ENCODE results near the gene DNAAF8.

The DNAAF8 gene

DNA sequence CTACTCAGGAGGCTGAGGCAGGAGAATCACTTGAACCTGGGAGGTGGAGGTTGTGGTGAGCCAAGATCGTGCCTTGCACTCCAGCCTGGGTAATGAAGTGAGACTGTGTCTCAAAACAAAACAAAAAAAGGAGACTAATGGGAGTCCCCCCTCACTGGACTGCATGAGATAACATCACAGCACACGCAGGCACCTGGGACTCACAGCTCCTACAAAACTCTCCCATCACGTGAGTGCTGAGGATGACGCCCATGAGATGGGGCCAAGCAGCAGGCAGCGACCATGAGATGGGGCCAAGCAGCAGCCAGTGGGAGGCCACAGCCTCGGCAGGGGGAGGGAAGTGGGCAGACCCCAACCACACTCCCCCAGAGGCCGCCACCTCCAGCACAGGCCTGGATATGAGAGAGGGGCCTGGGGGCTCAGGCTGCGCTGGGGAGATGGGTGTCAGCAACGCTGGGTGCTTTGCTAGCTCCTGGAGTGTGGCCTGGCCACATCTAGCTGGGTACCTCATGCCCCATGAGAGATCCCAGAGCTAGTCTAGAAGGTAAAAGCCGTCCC, 15.4 kb downstream of the DNAAF8 start:
- no peak overlapping the region for H3K9ac ChIP-seq (ENCODE audit: low read depth, low read length)
- H3K4me1 ChIP-seq (ENCODE audit: control insufficient read depth, insufficient read depth, low read length), result no peaks in the 10 kb centered on the region
- H3K4me3 ChIP-seq (ENCODE audit: low read depth, low read length), result no peak overlapping the region
- H3K36me3 ChIP-seq (ENCODE audit: control insufficient read depth, insufficient read depth, low read length), result peaks cover 27% of the 10 kb centered on the region
- no peaks in the 10 kb centered on the region for H3K27me3 ChIP-seq (ENCODE audit: control insufficient read depth, insufficient read depth, low read length)
- no peaks in the 10 kb centered on the region for H3K9me3 ChIP-seq (ENCODE audit: control insufficient read depth, insufficient read depth, low read length)

DNA sequence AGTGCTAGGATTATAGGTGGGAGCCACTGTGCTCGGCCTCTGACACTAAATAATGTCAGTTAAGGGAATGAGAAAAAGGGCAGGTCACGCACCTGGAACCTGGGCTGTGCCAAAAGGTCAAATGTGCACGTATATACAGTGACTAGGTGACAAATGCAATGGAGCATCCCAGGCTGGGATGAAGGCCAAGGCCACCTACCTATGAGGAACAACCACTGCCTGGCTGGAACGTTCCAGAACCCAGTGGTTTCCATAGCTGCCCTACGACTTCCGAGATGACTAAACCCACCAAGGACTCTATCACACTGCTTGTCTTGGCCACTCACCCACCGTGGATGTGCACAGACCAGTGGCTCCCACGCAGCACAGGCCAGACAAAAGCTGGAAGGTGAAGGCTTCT, 16.6 kb downstream of the DNAAF8 start:
- Histone ChIP-seq H3K4me3 (ENCODE audit: low read depth, low read length) (no peak overlapping the region), H3K9ac (ENCODE audit: low read depth, low read length) (no peak overlapping the region), H3K36me3 (ENCODE audit: control insufficient read depth, insufficient read depth, low read length) (peaks cover 34% of the 10 kb centered on the region), H3K4me1 (ENCODE audit: control insufficient read depth, insufficient read depth, low read length) (no peaks in the 10 kb centered on the region), H3K9me3 (ENCODE audit: control insufficient read depth, insufficient read depth, low read length) (no peaks in the 10 kb centered on the region), H3K27me3 (ENCODE audit: control insufficient read depth, insufficient read depth, low read length) (no peaks in the 10 kb centered on the region)

DNA sequence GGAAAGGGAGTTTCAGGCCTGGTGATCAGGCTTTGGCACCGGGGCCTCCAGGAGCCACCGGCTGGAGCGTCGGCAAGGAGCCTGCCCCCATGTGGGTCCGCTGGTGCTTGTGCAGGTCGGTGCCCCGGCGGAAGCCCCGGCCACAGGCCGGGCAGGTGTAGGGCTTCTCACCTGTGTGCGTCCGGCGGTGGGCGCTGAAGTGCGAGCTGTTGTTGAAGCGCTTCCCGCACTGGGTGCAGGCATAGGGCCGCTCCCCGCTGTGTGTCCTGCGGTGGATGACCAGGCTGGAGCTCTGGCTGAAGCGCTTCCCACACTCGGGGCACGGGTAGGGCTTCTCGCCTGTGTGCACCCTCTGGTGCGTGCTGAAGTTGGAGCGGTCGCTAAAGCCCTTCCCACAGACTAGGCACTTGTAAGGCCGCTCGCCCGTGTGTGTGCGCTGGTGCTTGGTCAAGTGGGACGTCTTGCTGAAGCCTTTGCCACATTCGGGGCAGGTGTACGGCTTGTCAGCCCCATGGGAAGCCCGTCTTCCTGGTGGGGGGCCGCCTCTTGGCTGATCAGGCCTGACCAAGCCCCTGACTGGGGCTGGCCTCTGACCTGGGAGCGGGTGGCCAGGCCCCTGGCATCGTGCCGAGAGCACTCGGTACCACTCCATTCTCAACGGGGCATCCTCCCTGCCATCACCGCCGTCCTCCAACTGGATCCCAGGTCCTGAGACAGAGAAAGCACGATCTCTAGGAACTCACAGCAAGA, 18.2 kb downstream of the DNAAF8 start:
- no peaks in the 10 kb centered on the region for H3K9me3 ChIP-seq (ENCODE audit: control insufficient read depth, insufficient read depth, low read length)
- H3K4me3 ChIP-seq (ENCODE audit: low read depth, low read length), result no peak overlapping the region
- peaks cover 36% of the 10 kb centered on the region for H3K36me3 ChIP-seq (ENCODE audit: control insufficient read depth, insufficient read depth, low read length)
- H3K27me3 ChIP-seq (ENCODE audit: control insufficient read depth, insufficient read depth, low read length), result no peaks in the 10 kb centered on the region
- no peak overlapping the region for H3K9ac ChIP-seq (ENCODE audit: low read depth, low read length)
- no peaks in the 10 kb centered on the region for H3K4me1 ChIP-seq (ENCODE audit: control insufficient read depth, insufficient read depth, low read length)

DNA sequence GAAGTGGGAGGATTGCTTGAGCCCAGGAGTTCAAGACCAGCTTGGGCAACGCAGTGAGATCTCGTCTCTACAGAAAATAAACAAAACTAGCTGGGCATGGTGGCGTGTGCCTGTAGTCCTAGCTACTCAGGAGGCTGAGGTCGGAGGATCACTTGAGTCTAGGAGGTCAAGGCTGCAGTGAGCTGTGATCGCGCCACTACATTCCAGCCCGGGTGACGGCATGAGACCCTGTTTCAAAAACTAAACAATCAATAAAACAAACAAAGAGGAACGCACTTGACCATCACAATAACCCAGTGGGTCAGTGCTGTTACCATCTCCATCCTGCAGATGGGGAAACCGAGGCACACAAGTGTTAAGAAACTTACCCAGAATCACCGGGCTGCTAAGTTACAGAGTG, 18.9 kb downstream of the DNAAF8 start:
- Histone ChIP-seq H3K4me3 (ENCODE audit: low read depth, low read length) (no peak overlapping the region), H3K9ac (ENCODE audit: low read depth, low read length) (no peak overlapping the region), H3K36me3 (ENCODE audit: control insufficient read depth, insufficient read depth, low read length) (peaks cover 36% of the 10 kb centered on the region), H3K27me3 (ENCODE audit: control insufficient read depth, insufficient read depth, low read length) (no peaks in the 10 kb centered on the region), H3K9me3 (ENCODE audit: control insufficient read depth, insufficient read depth, low read length) (no peaks in the 10 kb centered on the region), H3K4me1 (ENCODE audit: control insufficient read depth, insufficient read depth, low read length) (no peaks in the 10 kb centered on the region)

DNA sequence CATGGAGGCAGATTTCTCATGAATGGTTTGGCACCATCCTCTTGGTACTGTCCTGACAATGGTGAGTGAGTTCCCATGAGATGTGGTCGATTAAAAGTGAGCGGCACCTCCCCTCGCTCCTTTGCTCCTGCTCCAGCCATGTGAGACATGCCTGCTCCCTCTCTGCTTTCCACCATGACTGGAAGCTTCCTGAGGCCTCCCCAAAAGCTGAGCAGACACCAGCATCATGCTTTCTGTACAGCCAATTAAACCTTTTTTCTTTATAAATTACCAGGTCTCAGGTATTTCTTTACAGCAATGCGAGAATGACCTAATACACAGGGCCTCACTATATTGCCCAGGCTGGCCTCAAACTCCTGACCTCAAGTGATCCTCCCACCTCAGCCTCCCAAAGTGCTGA, 20.5 kb downstream of the DNAAF8 start:
- Histone ChIP-seq H3K36me3 (ENCODE audit: control insufficient read depth, insufficient read depth, low read length) (peaks cover 39% of the 10 kb centered on the region), H3K9me3 (ENCODE audit: control insufficient read depth, insufficient read depth, low read length) (no peaks in the 10 kb centered on the region), H3K27me3 (ENCODE audit: control insufficient read depth, insufficient read depth, low read length) (no peaks in the 10 kb centered on the region), H3K4me3 (ENCODE audit: low read depth, low read length) (no peak overlapping the region), H3K4me1 (ENCODE audit: control insufficient read depth, insufficient read depth, low read length) (no peaks in the 10 kb centered on the region), H3K9ac (ENCODE audit: low read depth, low read length) (no peak overlapping the region)

DNA sequence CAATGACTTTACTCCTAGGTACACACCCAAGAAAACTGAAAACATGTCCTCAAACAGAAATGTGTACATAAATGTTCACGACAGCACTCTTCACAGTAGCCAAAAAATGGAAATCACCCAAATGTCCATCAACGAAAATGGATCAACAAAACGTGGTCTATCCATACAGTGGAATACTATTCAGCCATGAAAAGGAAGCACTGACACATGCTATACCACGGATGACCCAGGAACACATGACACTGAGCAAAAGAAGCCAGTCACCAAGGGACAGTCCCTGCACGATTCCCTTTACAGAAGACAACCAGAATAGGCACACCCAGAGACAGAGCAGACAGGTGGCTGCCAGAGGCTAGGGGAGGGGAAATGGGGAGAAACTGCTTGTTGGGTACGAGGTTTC, 21.4 kb downstream of the DNAAF8 start:
- Histone ChIP-seq H3K4me1 (ENCODE audit: control insufficient read depth, insufficient read depth, low read length) (no peaks in the 10 kb centered on the region), H3K27me3 (ENCODE audit: control insufficient read depth, insufficient read depth, low read length) (no peaks in the 10 kb centered on the region), H3K9me3 (ENCODE audit: control insufficient read depth, insufficient read depth, low read length) (no peaks in the 10 kb centered on the region), H3K4me3 (ENCODE audit: low read depth, low read length) (no peak overlapping the region), H3K9ac (ENCODE audit: low read depth, low read length) (no peak overlapping the region), H3K36me3 (ENCODE audit: control insufficient read depth, insufficient read depth, low read length) (peaks cover 46% of the 10 kb centered on the region)

DNA sequence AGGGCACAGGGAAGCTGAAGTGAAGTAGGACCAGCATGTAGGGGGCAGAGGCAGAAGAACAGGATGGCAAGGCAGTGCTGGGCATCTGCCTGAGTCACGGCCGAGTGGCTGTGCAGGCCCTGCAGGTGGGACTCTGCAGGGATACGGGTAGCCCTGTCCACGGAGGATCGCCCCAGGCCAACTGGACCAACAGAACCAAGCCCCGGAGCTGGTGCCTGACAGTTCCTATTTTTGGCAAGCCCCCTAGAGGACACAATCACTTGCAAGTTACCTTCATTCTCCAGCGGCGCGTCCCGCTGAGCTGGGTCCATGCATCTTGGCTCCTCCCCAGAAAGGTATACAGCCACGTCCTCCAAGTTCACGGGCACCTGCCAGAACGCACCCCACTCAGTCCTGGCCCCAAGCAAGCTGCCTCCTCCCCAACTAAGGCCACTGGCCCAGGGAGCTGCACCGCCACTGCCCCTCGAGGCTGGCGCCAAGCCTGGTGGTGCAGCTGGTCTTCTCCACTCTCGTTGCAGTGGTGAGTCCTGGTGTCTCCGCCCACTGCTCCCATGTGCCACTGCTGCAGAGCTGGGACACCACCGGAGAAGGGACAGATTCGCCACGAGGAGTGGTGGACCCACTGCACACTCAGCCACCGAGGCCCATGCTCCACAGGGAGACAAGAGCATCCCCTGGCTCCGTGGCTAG, 26.0 kb downstream of the DNAAF8 start:
- no peak overlapping the region for H3K9ac ChIP-seq (ENCODE audit: low read depth, low read length)
- H3K4me1 ChIP-seq (ENCODE audit: control insufficient read depth, insufficient read depth, low read length), result no peaks in the 10 kb centered on the region
- H3K27me3 ChIP-seq (ENCODE audit: control insufficient read depth, insufficient read depth, low read length), result no peaks in the 10 kb centered on the region
- peaks cover 42% of the 10 kb centered on the region for H3K36me3 ChIP-seq (ENCODE audit: control insufficient read depth, insufficient read depth, low read length)
- H3K9me3 ChIP-seq (ENCODE audit: control insufficient read depth, insufficient read depth, low read length), result no peaks in the 10 kb centered on the region
- H3K4me3 ChIP-seq (ENCODE audit: low read depth, low read length), result no peak overlapping the region

DNA sequence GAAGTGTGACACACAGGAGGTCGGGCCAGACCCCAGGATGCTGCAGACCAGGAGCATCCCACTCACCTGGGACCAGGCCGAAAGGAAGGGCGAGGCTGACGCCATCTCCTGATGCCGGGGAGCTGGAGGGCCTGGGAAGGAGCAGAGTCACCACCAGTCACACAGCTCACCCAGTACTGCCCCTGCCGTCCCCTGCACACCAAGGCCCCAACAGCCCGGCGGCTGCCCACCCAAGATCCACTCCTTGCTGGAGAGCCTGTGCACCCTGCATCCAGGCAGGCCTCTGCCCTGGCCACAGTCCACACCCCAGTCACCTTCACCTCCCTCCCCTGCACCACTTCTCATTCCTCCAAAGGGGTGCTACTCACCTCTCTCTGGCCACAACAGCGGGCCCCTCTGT, 27.9 kb downstream of the DNAAF8 start:
- Histone ChIP-seq H3K9ac (ENCODE audit: low read depth, low read length) (no peak overlapping the region), H3K4me1 (ENCODE audit: control insufficient read depth, insufficient read depth, low read length) (no peaks in the 10 kb centered on the region), H3K36me3 (ENCODE audit: control insufficient read depth, insufficient read depth, low read length) (peaks cover 38% of the 10 kb centered on the region), H3K27me3 (ENCODE audit: control insufficient read depth, insufficient read depth, low read length) (no peaks in the 10 kb centered on the region), H3K9me3 (ENCODE audit: control insufficient read depth, insufficient read depth, low read length) (no peaks in the 10 kb centered on the region), H3K4me3 (ENCODE audit: low read depth, low read length) (no peak overlapping the region)

DNA sequence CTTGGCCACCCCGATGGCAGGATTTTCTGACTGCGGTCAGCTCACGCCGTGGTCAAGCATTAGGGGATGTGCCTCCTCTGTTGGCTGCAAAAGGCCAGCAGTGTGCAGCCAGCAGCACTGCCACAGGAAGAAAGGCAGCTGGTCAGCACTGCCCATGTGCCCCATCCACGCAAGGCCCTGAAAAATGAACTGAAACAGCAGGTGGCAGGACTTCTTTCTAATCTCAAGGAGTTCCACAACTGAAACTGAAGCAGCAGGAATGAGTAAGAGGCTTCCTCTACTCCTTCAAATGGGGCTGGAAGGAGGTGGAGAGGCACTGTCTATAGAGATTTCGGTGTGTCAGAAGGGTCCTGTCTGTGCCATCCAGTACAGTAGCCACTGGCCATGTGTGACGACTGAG, 29.5 kb downstream of the DNAAF8 start:
- no peaks in the 10 kb centered on the region for H3K27me3 ChIP-seq (ENCODE audit: control insufficient read depth, insufficient read depth, low read length)
- no peak overlapping the region for H3K4me3 ChIP-seq (ENCODE audit: low read depth, low read length)
- H3K9ac ChIP-seq (ENCODE audit: low read depth, low read length), result no peak overlapping the region
- H3K9me3 ChIP-seq (ENCODE audit: control insufficient read depth, insufficient read depth, low read length), result no peaks in the 10 kb centered on the region
- H3K36me3 ChIP-seq (ENCODE audit: control insufficient read depth, insufficient read depth, low read length), result peaks cover 38% of the 10 kb centered on the region
- H3K4me1 ChIP-seq (ENCODE audit: control insufficient read depth, insufficient read depth, low read length), result no peaks in the 10 kb centered on the region

DNA sequence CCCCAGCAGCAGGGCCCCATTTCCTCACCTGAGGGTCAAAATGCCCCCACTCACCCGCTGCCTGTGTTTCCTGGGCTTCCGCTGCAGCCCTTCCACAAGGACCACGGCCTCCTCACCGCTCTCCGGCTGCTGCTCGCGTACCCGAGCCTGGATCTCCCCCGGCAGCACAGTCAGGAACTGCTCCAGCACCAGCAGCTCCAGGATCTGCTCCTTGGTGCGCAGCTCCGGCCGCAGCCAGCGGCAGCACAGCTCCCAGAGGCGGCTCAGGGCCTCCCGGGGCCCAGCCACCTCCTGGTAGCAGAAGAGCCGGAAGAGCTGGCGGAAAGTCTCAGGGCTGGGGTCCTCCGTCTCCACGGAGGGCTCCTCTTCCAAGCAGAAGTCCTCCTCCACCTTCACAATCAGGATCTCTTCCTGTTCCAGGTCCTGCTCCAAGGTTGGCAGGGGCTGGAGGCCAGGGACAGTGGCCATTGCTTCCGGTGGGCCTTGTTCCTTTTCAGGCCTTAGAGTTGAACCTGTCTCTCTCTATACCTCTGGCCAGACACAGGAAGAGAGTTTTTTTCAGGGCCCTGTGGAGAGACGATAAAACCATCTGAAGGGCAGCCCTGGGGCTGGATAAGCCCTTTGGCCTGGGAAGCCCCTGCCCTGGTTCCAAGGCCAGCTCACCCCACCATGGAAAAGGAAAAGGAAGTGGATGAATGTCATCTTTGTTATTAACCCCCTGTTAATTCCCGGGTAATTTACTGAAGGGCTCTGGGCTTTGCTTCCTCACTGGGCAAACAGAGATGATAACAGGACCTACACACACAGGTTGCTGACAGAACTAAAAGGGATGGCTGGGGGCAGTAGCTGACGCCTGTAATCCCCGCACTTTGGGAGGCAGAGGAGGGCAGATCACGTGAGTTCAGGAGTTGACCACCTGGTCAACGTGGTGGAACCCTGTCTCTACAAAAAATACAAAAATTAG, 31.5 kb downstream of the DNAAF8 start:
- Histone ChIP-seq H3K9ac (ENCODE audit: low read depth, low read length) (peak overlapping the region; percentile 79), H3K9me3 (ENCODE audit: control insufficient read depth, insufficient read depth, low read length) (no peaks in the 10 kb centered on the region), H3K4me1 (ENCODE audit: control insufficient read depth, insufficient read depth, low read length) (peaks cover 2% of the 10 kb centered on the region), H3K27me3 (ENCODE audit: control insufficient read depth, insufficient read depth, low read length) (no peaks in the 10 kb centered on the region), H3K4me3 (ENCODE audit: low read depth, low read length) (peak overlapping the region; percentile 75), H3K36me3 (ENCODE audit: control insufficient read depth, insufficient read depth, low read length) (peaks cover 27% of the 10 kb centered on the region)

DNA sequence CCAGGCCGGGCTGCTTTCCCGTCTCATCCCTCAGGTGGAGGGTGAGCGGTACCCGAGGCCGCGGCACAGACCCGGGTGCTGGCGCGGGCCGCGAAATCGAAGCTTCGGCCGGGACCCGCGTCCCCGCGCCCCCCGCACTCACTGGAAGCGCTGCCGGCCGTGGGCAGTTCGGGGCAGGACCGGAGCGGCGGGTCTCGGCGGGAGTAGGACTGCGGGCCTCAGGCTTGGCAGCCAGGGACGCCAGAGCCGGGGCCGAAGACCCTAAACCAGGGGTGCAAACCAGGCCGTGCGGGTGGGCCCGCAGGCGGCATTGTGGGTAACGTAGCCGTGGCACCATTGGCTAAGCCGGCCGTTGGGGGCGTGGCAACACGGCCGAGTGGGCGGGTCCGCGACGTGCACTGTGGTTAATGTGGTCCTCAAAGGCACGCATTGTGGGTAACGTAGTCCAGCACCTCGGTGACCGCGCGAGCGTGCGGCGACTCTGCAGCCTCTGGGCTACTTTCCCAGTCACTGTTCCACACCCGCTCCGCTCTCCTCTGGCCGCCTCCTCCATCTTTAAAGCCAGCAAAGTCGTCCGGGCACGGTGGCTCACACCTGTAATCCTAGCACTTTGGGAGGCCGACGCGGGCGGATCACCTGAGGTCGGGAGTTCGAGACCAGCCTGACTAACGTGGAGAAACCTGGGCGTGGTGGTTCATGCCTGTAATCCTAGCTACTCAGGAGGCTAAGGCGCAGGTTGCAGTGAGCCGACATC, 32.7 kb downstream of the DNAAF8 start, which contains the start of gene ZNF500:
TSS of gene ZNF500 (minus strand) at position 288 of the 754 bp plus-strand sequence. CDS start 1,184 bp downstream, outside the sequence.
- peaks cover 2% of the 10 kb centered on the region for H3K4me1 ChIP-seq (ENCODE audit: control insufficient read depth, insufficient read depth, low read length)
- H3K9ac ChIP-seq (ENCODE audit: low read depth, low read length), result peak within 1 kb of the TSS; percentile 79
- H3K36me3 ChIP-seq (ENCODE audit: control insufficient read depth, insufficient read depth, low read length), result peaks cover 23% of the 10 kb centered on the region
- H3K27me3 ChIP-seq (ENCODE audit: control insufficient read depth, insufficient read depth, low read length), result no peaks in the 10 kb centered on the region
- H3K9me3 ChIP-seq (ENCODE audit: control insufficient read depth, insufficient read depth, low read length), result no peaks in the 10 kb centered on the region
- peak within 1 kb of the TSS; percentile 76 for H3K4me3 ChIP-seq (ENCODE audit: low read depth, low read length)

Data from iPS-15b (cell line).